NCI-H2171 (cell line): ENCODE results near the gene RSAD1.

Experiments used
- DNase-seq: peaks from one replicate; lab custom pipeline; 2025; lab: John Stamatoyannopoulos, UW

Gene RSAD1

GRCh38 chr17:50519141-50519834, 40.6 kb downstream of the RSAD1 start:
- DNase-seq: no peak

- DNase-seq: no peak
These were observed 41.8 kb downstream of the RSAD1 start for GRCh38 chr17:50520483-50520882.

DNA sequence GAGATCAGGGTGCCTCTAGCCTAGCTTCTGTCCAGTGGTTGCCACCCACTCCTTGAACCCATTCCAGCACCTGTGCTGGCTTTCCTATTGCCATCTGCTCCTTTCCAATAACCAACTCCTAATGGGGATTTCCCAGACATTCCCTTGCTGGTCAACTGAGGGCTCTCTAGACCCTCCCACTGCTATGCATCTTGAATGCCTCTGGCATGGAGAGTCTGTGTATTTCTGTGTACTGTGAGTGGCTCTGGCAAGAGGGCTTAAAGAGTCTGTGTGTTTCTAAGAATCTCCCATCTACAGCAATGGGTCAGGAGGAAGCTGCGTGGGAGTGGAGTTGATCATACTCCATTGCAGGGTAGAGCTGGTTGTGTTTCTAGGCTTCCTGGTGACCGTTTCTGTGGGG, 42.9 kb downstream of the RSAD1 start:
- DNase-seq: no peak

DNA sequence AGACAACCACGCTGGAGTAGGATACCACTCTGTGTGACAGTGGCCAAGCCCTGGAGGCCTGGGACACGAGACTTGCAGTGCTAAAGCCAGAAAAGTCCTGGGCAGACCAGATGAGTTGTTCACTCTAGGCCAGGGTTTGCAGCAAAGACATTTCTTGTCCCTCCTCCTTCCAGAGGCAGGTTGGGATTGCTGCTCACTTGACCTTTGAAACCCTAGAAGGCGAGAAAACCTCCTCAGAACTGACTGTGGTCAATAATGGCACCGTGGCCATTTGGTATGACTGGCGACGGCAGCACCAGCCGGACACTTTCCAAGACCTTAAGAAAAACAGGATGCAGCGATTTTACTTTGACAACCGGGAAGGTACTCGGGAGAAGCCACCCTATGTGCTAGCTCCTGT, 44.1 kb downstream of the RSAD1 start:
- DNase-seq: no peak

- DNase-seq: no peak
These were observed 44.5 kb downstream of the RSAD1 start for GRCh38 chr17:50523208-50523607.

DNA sequence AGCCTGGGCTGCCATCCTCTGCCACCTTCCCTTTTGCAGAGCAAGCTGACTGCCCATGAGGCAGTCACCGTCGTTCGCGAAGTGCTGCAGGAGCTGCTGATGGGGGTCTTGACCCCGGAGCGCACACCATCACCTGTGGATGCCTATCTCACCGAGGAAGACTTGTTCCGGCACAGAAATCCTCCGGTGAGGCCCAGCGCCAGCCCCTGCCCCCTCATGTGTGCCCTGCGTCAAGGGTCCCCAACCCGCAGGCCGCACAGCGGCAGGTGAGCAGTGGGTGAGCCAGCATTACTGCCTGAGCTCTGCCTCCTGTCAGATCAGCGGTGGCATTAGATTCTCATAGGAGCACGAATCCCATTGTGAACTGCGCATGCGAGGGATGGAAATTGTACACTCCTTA, 46.2 kb downstream of the RSAD1 start:
- no peak for DNase-seq

GRCh38 chr17:50527155-50527762, 48.6 kb downstream of the RSAD1 start:
- no peak for DNase-seq

DNA sequence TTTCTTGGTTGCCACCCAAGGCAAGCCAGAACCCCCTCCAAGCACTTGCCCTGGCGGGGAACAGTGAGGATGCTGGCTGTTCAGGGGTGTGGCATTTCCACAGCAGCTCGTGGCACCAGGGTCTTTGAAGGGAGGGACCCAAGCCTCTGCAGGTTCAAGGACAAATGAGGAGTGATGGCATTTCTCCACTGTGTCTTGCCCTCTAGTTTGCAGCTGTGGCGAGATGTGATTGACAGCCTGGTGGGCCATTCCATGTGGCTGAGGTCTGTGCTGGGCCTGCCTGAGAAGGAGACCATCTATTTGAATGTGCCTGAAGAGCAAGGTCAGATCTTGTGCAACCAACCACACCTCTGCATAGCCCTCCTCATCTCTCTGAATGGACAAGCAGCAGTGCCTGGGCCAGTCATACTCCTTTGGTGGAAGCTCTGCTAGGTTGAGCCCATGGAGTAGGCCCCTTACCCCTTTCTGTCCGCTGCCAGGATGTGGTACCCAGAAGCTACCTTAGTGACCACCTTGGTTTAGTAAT, 49.4 kb downstream of the RSAD1 start:
- DNase-seq: no peak

DNA sequence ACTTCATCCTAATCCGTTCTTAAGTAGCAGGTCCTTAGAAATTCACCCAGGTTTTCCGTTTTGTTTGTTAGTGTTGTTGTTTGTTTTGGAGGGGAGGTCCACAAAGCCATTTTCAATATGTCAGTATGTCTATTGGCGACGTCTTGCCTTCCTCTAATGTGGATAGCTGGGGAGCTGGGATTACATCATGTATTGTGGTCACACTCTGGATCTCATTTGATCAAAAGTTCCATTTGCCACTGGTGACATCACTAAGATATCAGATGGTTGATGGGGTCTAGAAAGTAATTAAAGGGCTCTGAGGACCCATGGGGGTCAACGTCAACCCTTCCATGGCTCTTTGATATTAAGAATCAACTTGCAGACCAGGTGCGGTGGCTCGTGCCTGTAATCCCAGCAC, 51.2 kb downstream of the RSAD1 start:
- DNase-seq: no peak

DNA sequence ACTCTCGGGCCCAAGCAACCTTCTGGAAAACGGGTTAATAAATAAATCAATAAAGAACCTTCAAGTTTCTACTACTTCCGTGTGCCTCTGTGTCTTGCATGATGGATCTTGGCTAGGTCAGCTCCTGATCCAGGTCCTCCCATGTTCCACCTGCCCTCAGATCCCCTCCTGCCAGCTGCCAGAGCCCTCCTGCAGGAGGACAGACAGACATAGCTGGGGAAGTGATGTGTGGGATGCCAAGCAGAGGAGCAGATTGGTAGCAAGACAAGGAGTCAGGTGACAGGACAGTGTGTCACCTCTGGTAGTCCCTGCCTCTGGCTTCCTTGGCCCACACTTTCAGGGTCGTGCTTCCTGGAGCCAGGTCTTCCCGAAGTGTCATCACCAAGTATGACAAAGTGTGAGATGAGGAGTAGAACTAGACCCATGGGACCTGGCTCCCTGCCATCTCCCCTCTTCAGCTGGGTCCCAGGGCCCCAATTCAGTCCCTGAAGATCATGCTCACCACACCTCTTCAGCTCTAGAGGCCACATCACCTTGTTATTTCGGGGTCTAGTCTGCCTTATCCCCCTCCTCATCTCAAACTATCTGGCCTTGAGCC, 52.9 kb downstream of the RSAD1 start:
- no peak for DNase-seq

DNA sequence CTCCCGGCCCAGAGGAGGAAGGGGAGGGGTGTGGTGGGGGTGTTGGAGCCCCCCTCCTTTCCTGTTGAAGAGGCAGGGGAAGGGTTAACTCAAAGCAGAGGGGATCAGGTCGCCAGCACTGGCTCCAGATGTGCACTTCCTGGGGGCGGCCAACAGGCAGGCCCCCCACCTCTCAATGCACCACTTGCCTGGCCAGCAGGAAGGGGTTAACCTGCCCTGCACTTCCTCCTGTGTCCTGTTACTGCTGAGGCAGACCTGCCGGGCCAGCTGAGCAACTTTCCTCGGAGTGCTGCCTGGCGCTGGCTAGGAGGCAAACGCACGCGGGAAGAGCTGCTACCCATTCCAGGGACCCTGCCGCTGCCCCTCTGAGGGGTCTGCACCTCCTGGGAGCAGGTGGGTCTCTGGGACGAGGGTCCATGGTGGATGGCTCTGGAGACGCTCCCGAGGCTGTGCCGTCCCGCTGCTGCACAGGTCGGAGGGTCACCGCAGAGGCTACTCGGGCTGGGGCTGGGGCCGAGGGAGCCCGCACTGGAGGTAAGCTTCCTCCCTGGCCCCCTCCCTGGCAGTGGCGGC, 53.9 kb downstream of the RSAD1 start, which contains the start of gene EPN3:
Gene EPN3, plus strand, starts transcription at position 284 of the 573 bp plus-strand sequence. CDS start 3,822 bp downstream, outside the sequence.
- no peak for DNase-seq

GRCh38 chr17:50533185-50533584, 54.5 kb downstream of the RSAD1 start:
- DNase-seq: no peak

DNA sequence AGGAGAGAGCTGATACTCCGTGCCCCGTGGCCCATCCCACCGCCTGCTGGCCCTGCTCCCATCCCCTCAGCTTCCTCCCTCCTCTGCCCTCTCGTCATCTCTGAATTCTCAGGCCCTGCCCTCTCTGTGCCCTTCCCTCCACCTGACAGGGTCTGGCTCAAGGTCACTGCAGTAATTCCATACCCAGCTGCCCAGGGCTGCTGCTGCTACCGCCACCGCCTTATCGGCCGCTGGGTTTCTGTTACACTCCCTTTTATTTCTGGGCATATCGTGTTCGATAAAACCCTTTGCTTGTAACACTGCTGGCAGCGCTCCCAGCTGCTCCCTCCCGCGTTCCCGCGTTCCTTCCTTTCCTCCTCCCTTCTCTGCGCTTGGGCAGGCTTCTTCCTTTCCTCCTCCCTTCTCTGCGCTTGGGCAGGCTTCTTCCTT, 55.1 kb downstream of the RSAD1 start:
- peak; percentile 30 for DNase-seq

- DNase-seq: no peak
These were observed 55.7 kb downstream of the RSAD1 start for GRCh38 chr17:50534222-50534978.

DNA sequence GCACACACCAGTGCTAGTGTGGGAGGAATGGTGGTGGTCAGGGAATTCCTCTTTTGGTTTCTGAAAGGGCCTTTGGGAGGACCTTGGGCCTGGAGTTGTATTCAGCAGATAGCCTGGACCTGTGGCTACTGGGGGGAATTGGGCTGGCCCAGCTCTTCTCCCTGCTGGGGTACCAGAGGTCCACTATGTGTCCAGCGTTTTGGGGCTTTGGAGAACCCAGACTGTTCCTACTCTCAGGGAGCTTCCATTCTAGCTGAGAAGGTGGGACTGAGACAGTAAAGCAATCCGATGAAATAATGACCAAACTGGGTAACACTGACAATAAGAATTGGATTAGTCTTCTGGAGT, 56.3 kb downstream of the RSAD1 start:
- DNase-seq: no peak

- DNase-seq: no peak
These were observed 56.7 kb downstream of the RSAD1 start for GRCh38 chr17:50535407-50535806.
